Small intestine (tissue), 16 donors: ENCODE measurements around the gene RFX4. TPM values are rescaled to one million over a fixed set of nuclear protein-coding genes. Genes with fewer than 3 reads are reported as not detected.

Experiments
- DNase-seq, 2 donors: peaks; one replicate each; pipeline versions ENCODE4 v3.0.0 to v3.0.0-alpha.2; 2013
- FAIRE-seq: peaks from 2 replicates; lab custom pipeline; 2012; peaks lifted over from hg19 to GRCh38; lab: Jason Lieb, UNC
- H3K27ac ChIP-seq, 3 donors: one replicate each; pipeline ENCODE4 v1.5.1; 2013; ENCODE audit warnings: low read length in 2 of 3, mild to moderate bottlenecking in 2 of 3, control low read depth in 1 of 3, inconsistent platforms in 1 of 3, low read depth in 1 of 3, moderate library complexity in 1 of 3
- H3K27me3 ChIP-seq, 3 donors: one replicate each; pipeline ENCODE4 v1.6.1; 2013; ENCODE audit warnings: low read length in 3 of 3, inconsistent platforms in 1 of 3; ENCODE audit not compliant: control insufficient read depth in 3 of 3, insufficient read depth in 3 of 3
- H3K36me3 ChIP-seq, 3 donors: one replicate each; pipeline ENCODE4 v1.6.1; 2013; ENCODE audit warnings: low read length in 3 of 3, inconsistent platforms in 1 of 3, low read depth in 1 of 3, mild to moderate bottlenecking in 1 of 3, moderate library complexity in 1 of 3; ENCODE audit not compliant: control insufficient read depth in 3 of 3, insufficient read depth in 2 of 3
- H3K4me1 ChIP-seq, 3 donors: one replicate each; pipeline ENCODE4 v1.6.1; 2013; ENCODE audit warnings: low read length in 2 of 3, inconsistent platforms in 1 of 3, low read depth in 1 of 3, mild to moderate bottlenecking in 1 of 3, moderate library complexity in 1 of 3; ENCODE audit not compliant: control insufficient read depth in 3 of 3, insufficient read depth in 2 of 3
- H3K4me3 ChIP-seq, 3 donors: one replicate each; pipeline ENCODE4 v1.5.1; 2013; ENCODE audit warnings: low read length in 3 of 3, control low read depth in 1 of 3, inconsistent platforms in 1 of 3, low read depth in 1 of 3, mild to moderate bottlenecking in 1 of 3, moderate library complexity in 1 of 3
- H3K9me3 ChIP-seq, 2 donors: one replicate each; pipeline ENCODE4 v1.6.1; 2013; ENCODE audit warnings: low read depth in 1 of 2, low read length in 1 of 2; ENCODE audit not compliant: control insufficient read depth in 2 of 2, insufficient read depth in 1 of 2
- whole genome bisulfite sequencing, 3 donors: extraction: QIAGEN DNeasy Blood & Tissue Kit; methylation state at CpG; one replicate each; pipeline ENCODE4 v1.1.7; 2013; 5-methylcytosine and 5-hydroxymethylcytosine counted together
- long read RNA-seq, 10 donors: transcript quantifications; one replicate each; lab custom pipeline, GENCODE V29; 2026
- polyA plus RNA-seq, 4 donors: library from polyadenylated mRNA; stranded (reverse) in 3 of 4; unstranded in 1 of 4; fragments of 200-250 nt in 3 of 4; fragments of 120-200 nt in 1 of 4; gene quantifications; one replicate each; pipeline versions ENCODE4 v1.2.1 to v1.2.3, GENCODE V29; 2013
- donor health status: healthy with polysubstance abuse.
- donor health status: control.
- donor health status: control.
- donor health status: Bipolar disorder and iron deficiency.
- donor health status: healthy.

RFX4 gene
- under 1 TPM in 2 of 4 donors, not detected in 2; 0.03 to 0.09 TPM for polyA plus RNA-seq
- long read RNA-seq, donor 1 = 0 reads
- long read RNA-seq, donor 2 = 0 reads
- long read RNA-seq, donor 3 = 0 reads
- long read RNA-seq, donor 4 = 0 reads
- long read RNA-seq, donor 5 = 0 reads
- long read RNA-seq, donor 6 = 0 reads
- long read RNA-seq, donor 7 = 0 reads
- long read RNA-seq, donor 8 = 0 reads
- long read RNA-seq, donor 9 = 0 reads
- long read RNA-seq, donor 10 = 0 reads

DNA sequence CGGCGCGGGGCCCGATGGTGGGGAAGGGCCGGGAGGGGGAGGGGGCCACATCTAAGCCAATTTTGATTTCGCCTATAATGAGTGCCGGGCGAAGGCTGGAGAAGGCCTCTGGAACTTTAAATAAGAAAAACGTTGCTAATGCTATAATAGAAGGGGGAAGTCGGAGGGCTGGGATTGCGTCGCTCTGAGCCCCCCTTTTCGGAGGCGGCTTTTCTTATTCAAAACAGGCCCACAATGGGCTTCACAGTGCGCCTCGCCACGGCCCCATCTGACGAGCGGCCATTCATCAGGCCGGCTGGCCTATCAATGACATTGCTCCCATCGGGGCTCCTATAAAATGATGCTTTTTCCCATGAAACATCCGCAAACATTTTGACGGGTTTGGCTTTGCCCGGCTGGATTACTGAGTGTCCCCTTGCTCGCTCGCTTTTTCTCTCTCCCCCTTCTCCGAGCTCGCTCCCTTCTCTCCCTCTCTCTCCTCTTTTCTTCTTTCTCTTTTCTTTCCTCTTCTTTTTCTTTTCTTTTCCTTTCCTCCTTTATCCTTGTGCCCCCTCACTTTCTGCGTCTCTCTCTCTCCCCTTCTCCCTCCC is at the start of gene RFX4:
RFX4 (plus strand) TSS at position 364 of the 590 bp plus-strand sequence. CDS start 317 bp downstream, outside the sequence.
- H3K4me1 ChIP-seq = peaks cover 0 to 16% (median 6%) of the 10 kb centered on the region in 3 donors

DNA sequence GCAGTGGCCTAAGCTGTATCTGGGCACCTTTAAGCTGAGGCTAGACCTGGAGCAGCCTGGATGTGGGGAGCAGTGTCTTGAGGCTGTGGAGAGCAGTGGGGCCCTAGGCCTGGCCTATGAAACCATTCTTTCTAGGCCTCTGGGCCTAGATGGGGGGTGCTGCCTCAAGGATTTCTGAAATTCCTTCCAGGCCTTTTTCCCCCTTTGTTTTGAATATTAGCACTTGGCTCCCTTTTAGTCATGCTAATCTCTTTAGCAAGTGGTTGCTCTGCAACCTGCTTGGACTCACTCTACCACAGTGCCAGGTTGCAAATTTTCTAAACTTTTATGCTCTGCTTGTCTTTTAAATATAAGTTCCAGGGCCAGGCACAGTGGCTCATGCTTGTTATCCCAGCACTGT is 41.6 kb upstream of the RFX4 start:
- Histone ChIP-seq H3K27ac (no peak overlapping the region), H3K4me1 (no peaks in the 10 kb centered on the region), H3K36me3 (no peaks in the 10 kb centered on the region), H3K27me3 (no peaks in the 10 kb centered on the region), H3K4me3 (no peak overlapping the region), H3K9me3 (peaks cover 0 to 12% of the 10 kb centered on the region in 2 donors)
- DNase-seq (no peak), FAIRE-seq (no peak)

More for the DNA sequence above, at the start of gene RFX4:
- WGBS, 3 donors = 3 to 5% (median 5%) methylated on average over 24 to 29 of the region's 29 CpGs
- H3K9me3 ChIP-seq = no peaks in the 10 kb centered on the region
- H3K36me3 ChIP-seq = no peaks in the 10 kb centered on the region
- no peak for FAIRE-seq
- DNase-seq = no peak
- peak within 1 kb of the TSS in 2 of 3 donors; percentile 18 to 44 for H3K4me3 ChIP-seq
- H3K27me3 ChIP-seq = peaks cover 27 to 96% (median 63%) of the 10 kb centered on the region in 3 donors
- no peak within 1 kb of the TSS for H3K27ac ChIP-seq

DNA sequence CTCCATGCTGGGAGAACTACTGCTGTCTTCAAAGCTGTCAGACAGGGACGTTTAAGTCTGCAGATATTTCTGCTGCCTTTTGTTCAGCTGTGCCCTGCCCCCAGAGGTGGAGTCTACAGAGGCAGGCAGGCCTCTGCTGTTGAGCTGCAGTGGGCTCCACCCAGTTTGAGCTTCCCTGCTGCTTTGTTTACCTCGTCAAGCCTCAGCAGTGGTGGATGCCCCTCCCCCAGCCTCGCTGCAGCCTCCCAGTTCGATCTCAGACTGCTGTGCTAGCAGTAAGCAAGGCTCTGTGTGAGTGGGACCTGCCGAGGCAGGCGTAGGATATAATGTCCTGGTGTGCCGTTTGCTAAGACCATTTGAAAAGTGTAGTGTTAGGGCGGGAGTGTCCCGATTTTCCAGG is 31.4 kb upstream of the RFX4 start:
- DNase-seq (no peak), FAIRE-seq (no peak)
- 76 to 86% (median 85%) methylated on average over 9 of the region's 9 CpGs for WGBS, 3 donors
- no peaks in the 10 kb centered on the region for H3K27me3 ChIP-seq
- H3K9me3 ChIP-seq = peaks cover 0 to 9% of the 10 kb centered on the region in 2 donors
- H3K4me3 ChIP-seq = no peak overlapping the region
- H3K27ac ChIP-seq = no peak overlapping the region
- no peaks in the 10 kb centered on the region for H3K36me3 ChIP-seq
- no peaks in the 10 kb centered on the region for H3K4me1 ChIP-seq

DNA sequence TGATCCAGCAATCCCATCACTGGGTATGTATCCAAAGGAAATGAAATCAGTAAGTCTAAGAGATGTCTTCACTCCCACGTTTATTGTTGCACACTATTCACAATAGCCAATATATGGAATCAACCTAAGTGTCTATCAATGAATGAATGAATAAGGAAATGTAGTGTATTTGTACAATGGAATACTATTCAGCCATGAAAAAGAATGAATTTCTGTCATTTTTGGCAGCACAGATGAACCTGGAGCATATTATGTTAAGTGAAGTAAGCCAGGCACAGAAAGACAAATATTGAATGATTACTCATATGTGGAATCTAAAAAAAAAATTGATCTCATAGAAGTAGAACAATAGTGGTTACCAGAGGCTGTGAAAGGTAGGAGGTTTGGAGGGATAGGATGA is 30.6 kb upstream of the RFX4 start:
- Histone ChIP-seq H3K36me3 (no peaks in the 10 kb centered on the region), H3K27me3 (no peaks in the 10 kb centered on the region), H3K27ac (no peak overlapping the region), H3K9me3 (peaks cover 0 to 9% of the 10 kb centered on the region in 2 donors), H3K4me3 (no peak overlapping the region), H3K4me1 (no peaks in the 10 kb centered on the region)
- DNase-seq (no peak), FAIRE-seq (no peak)
- 73 to 89% (median 85%) methylated on average over 1 of the region's 1 CpG for WGBS, 3 donors

DNA sequence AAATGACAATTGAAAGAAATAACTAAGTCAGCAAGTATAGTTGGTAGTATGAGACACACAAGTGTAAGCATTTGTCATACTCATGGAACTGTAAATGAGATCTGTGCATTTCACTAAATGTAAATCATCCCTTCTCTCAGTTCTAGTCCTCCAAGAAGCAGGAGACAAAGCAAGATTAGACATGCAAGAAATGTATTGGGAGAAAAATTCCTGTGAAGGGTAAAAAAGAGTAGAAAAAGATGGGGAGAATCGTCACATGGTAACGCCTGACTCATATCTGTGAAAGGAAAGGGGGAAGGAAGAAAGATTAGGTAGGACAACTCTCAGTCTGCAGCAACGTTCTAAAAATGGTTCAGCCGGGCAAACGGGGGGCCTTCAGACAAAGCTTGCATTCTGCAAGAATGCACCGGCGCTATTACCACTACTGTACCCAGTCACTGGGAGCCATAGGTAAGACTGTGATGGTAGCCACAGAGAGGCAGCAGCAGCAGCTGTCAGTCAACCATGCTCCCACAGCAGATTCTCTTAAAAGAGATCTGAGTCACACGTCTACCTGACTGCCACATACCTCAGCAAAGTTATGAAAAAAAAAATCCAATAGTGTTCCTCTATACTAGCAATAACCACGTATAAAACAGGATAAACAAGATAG is 18.0 kb upstream of the RFX4 start:
- H3K27ac ChIP-seq = no peak overlapping the region
- peaks cover 0 to 3% of the 10 kb centered on the region in 2 donors for H3K9me3 ChIP-seq
- H3K4me3 ChIP-seq = no peak overlapping the region
- H3K27me3 ChIP-seq = peaks cover 0 to 13% (median 9%) of the 10 kb centered on the region in 3 donors
- H3K4me1 ChIP-seq = no peaks in the 10 kb centered on the region
- no peak for FAIRE-seq
- WGBS, 3 donors = 60 to 68% (median 62%) methylated on average over 9 of the region's 9 CpGs
- no peak for DNase-seq
- H3K36me3 ChIP-seq = no peaks in the 10 kb centered on the region

DNA sequence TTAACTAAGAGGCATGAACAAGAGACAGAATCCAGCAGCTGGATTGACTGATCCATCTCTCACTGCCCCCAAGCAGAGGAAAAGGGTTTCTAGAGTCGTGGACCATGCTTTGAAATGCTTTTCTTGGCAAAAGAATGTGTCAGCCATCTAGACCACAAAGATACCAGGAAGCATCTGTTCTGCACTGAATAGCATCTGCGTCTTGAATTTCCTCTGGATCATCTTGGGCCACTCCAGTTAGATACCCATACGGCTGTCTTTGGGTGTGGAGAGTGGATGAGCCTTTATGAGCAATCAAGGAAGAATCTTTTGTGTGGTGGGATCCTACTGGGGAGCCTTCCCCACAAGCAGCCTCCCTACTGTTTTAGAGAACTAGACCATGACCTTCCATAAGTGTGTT is 16.0 kb upstream of the RFX4 start:
- WGBS, 3 donors = 64 to 77% (median 71%) methylated on average over 3 of the region's 3 CpGs
- H3K4me1 ChIP-seq = no peaks in the 10 kb centered on the region

DNA sequence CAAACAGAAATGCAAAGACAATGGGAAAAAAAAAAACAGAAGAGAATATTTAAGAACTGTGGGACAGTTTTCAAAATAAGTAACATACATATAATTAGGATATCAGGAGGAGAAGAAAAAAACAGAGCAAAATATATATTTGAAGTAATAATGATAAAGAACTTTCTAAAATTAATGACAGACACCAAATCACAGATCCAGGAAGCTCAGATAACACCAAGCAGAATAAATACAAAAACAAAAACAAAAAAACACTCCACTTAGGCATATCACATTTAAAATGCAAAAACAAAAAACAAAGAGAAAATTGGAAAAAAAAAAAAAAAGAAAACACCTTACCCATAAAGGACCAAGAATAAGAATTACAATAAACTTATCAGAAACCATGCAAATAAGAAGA is 9.6 kb upstream of the RFX4 start:
- peaks cover 0 to 21% (median 6%) of the 10 kb centered on the region in 3 donors for H3K27me3 ChIP-seq
- DNase-seq (no peak), FAIRE-seq (peak; percentile 62)

More for the DNA sequence above, 16.0 kb upstream of the RFX4 start:
- no peak overlapping the region for H3K27ac ChIP-seq
- H3K27me3 ChIP-seq = peaks cover 0 to 14% (median 9%) of the 10 kb centered on the region in 3 donors
- no peak for FAIRE-seq
- DNase-seq = no peak
- no peak overlapping the region for H3K4me3 ChIP-seq
- H3K9me3 ChIP-seq = no peaks in the 10 kb centered on the region
- H3K36me3 ChIP-seq = no peaks in the 10 kb centered on the region

DNA sequence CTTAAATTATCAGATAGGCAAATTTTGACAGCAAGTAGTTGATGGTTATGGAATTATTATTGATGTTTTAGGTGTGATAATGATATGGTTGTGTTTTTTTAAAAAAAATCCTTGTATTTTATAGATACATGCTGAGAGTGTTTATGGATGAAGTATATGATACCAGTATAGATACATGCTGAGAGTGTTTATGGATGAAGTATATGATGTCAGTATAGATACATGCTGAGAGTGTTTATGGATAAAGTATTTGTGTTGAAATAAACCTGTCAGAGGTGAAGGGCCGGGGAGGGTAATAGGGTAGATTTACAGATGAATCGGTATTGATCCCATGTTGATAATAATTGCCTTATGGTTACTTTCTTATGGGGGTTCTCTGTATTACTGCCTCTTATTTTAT is 6.0 kb upstream of the RFX4 start:
- Histone ChIP-seq H3K9me3 (no peaks in the 10 kb centered on the region), H3K4me1 (peaks cover 0 to 3% (median 0%) of the 10 kb centered on the region in 3 donors), H3K4me3 (no peak overlapping the region), H3K36me3 (no peaks in the 10 kb centered on the region), H3K27me3 (peaks cover 7 to 55% (median 23%) of the 10 kb centered on the region in 3 donors), H3K27ac (no peak overlapping the region)
- FAIRE-seq (no peak), DNase-seq (no peak)
- WGBS, 3 donors = 75 to 91% (median 79%) methylated on average over 2 of the region's 2 CpGs

More for the DNA sequence above, 9.6 kb upstream of the RFX4 start:
- H3K27ac ChIP-seq = no peak overlapping the region
- no peaks in the 10 kb centered on the region for H3K36me3 ChIP-seq
- H3K9me3 ChIP-seq = no peaks in the 10 kb centered on the region
- no peak overlapping the region for H3K4me3 ChIP-seq
- H3K4me1 ChIP-seq = no peaks in the 10 kb centered on the region
